ENCODE results near the gene PTPRM. TPM values are rescaled to one million over a fixed set of nuclear protein-coding genes. Genes with fewer than 3 reads are reported as not detected.
"Not testable (repeated sequence)": the region's sequence is repeated elsewhere in the genome, so short reads cannot be mapped to it uniquely, and the experiment has no call there.

PTPRM gene
- total and polyA plus RNA-seq, 12 donors, result 31.7 to 116 (median 61.2) TPM

DNA sequence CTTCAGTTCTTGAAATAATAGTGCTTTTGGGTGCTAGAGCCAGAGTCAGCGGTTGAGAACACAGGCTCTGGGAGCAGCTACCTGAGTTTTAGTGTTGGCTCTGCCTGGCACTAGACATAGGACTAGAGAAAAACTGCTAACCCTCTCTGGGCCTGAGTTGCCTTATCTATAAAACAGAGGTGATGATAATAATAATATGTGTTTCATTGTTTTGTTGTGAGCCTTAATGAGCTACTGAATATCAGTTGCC is 391.7 kb downstream of the PTPRM start:
- DNase-seq, result no peak
- WGBS, 4 donors, result 38 to 88% (median 75%) methylated on average over 1 of the region's 1 CpG
- Histone ChIP-seq H3K4me3 (peak overlapping the region in 1 of 4 donors; percentile 23), H3K27ac (peak overlapping the region; percentile 1 to 75 (median 72)), H3K4me1 (replicated peaks in 1 of 2) (peaks cover 5 to 33% of the 10 kb centered on the region in 2 donors), H3K36me3 (replicated peaks in 1 of 2) (no peaks in the 10 kb centered on the region), H3K27me3 (no peaks in the 10 kb centered on the region), H3K9me3 (replicated peaks in 1 of 3) (no peaks in the 10 kb centered on the region)
- intact Hi-C loops (cut with DNase I), result no loop called here
- no peak for TF ChIP-seq POLR2A (IDR thresholded peaks at IDR 0.05)
- TF ChIP-seq, protein P1, sequence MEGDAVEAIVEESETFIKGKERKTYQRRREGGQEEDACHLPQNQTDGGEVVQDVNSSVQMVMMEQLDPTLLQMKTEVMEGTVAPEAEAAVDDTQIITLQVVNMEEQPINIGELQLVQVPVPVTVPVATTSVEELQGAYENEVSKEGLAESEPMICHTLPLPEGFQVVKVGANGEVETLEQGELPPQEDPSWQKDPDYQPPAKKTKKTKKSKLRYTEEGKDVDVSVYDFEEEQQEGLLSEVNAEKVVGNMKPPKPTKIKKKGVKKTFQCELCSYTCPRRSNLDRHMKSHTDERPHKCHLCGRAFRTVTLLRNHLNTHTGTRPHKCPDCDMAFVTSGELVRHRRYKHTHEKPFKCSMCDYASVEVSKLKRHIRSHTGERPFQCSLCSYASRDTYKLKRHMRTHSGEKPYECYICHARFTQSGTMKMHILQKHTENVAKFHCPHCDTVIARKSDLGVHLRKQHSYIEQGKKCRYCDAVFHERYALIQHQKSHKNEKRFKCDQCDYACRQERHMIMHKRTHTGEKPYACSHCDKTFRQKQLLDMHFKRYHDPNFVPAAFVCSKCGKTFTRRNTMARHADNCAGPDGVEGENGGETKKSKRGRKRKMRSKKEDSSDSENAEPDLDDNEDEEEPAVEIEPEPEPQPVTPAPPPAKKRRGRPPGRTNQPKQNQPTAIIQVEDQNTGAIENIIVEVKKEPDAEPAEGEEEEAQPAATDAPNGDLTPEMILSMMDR (IDR thresholded peaks at IDR 0.05), result no peak

DNA sequence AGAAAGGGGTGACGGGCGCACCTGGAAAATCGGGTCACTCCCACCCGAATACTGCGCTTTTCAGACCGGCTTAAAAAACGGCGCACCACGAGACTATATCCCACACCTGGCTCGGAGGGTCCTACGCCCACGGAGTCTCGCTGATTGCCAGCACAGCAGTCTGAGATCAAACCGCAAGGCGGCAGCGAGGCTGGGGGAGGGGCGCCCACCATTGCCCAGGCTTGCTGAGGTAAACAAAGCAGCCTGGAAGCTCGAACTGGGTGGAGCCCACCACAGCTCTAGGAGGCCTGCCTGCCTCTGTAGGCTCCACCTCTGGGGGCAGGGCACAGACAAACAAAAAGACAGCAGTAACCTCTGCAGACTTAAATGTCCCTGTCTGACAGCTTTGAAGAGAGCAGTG is 399.6 kb downstream of the PTPRM start:
- intact Hi-C loops (cut with DNase I), result not testable (repeated sequence)

DNA sequence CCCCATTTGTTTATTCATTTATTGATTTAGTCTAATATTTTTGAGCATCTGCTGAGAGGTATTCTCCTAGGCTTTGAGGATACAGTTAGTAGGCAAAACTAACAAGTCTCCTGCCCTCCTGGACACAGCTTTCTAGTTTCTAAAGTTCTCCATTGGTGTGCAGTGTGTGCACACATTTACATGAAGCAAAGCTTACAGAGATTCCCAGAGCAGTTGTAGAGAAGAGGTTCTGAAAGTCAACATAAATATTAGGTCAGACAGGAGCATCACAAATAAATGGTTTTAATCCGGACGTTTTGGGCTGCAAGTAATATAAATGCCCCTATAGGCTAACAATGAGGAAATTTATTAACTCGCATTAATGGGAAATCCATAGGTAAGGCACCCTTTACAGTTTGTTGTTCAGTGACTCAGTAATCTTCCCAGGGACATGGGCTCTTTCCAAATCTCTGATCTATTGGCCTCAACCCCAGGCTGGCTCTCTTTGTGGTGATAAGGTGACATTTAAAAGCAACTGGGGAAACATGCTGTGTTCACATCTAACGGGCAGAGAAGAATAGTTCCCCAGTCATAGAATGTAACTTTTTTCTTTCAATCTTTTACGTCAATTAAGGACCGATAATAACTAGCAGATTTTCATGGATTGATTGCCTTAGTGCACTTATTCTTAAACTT is 407.2 kb downstream of the PTPRM start:
- Histone ChIP-seq H3K27ac (peak overlapping the region in 3 of 5 donors; percentile 13 to 21 (median 15)), H3K4me1 (replicated peaks in 1 of 2) (peaks cover 0 to 11% of the 10 kb centered on the region in 2 donors), H3K36me3 (replicated peaks in 1 of 2) (no peaks in the 10 kb centered on the region), H3K4me3 (peak overlapping the region in 1 of 4 donors; percentile 14), H3K27me3 (no peaks in the 10 kb centered on the region), H3K9me3 (replicated peaks in 1 of 3) (no peaks in the 10 kb centered on the region)
- DNase-seq, result peak in 5 of 7 donors; percentile 45 to 56 (median 46)
- 51 to 61% (median 56%) methylated on average over 6 of the region's 6 CpGs for WGBS, 4 donors
- intact Hi-C loops (cut with DNase I), result no loop called here
- no peak for TF ChIP-seq POLR2A (IDR thresholded peaks at IDR 0.05)
- TF ChIP-seq, protein P1 (IDR thresholded peaks at IDR 0.05), result no peak

More for the DNA sequence above, 399.6 kb downstream of the PTPRM start:
- 73% methylated on average over 3 of the region's 18 CpGs; no CpG with 5 or more reads in 3 of the 4 donors for WGBS, 4 donors
- not testable (repeated sequence) for H3K9me3 ChIP-seq (replicated peaks in 1 of 3); H3K4me1 ChIP-seq (replicated peaks in 1 of 2); H3K4me3 ChIP-seq; DNase-seq; H3K27me3 ChIP-seq; H3K27ac ChIP-seq; H3K36me3 ChIP-seq (replicated peaks in 1 of 2)

DNA sequence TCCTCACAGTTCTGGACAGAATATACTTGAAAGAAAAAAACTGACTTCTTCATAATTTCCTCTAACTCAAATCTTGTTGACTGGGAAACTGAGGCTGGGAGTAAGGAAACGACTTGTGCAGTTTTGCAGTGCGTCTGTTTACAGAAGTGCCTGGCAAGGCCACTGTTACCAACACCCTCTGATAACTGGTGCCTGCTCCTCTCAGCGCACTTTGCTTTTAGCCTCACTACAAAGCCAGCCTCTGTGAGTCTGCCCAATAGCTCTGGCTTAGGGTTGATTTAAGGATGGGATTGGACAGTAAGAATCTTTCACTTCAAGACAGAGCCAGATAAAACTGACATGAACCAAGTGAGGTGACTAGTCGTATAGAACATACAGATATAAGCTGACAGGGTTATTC is 410.8 kb downstream of the PTPRM start:
- H3K4me1 ChIP-seq (replicated peaks in 1 of 2), result peaks cover 0 to 11% of the 10 kb centered on the region in 2 donors
- H3K9me3 ChIP-seq (replicated peaks in 1 of 3), result no peaks in the 10 kb centered on the region
- no peak for DNase-seq
- TF ChIP-seq, protein P1 (IDR thresholded peaks at IDR 0.05), result no peak
- no peak for TF ChIP-seq POLR2A (IDR thresholded peaks at IDR 0.05)
- no peak overlapping the region for H3K27ac ChIP-seq
- no peaks in the 10 kb centered on the region for H3K36me3 ChIP-seq (replicated peaks in 1 of 2)
- no peak overlapping the region for H3K4me3 ChIP-seq
- WGBS, 4 donors, result 58 to 85% (median 85%) methylated on average over 4 of the region's 4 CpGs
- H3K27me3 ChIP-seq, result no peaks in the 10 kb centered on the region
- intact Hi-C loops (cut with DNase I), result no loop called here

DNA sequence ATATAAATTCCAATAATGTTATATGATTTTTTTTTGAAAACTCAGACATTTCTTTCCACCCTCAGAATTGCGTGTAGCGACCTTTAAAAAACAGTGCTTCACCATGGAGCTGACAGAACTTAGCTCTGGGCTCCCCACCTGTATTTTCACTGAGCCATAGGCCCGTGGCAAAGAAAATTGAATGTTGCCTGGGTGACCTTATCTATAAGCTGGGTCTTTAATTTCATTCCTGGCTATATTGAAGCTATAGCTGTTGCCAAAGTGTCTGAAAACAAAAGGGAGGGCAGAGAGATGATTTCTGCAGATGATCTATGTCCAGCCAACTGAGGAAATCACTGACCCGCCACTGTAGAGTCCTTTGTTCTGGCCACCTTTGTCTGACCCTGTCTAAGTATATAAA is 411.7 kb downstream of the PTPRM start:
- intact Hi-C loops (cut with DNase I), result no loop called here
- 84 to 88% (median 86%) methylated on average over 4 of the region's 4 CpGs for WGBS, 4 donors
- H3K4me3 ChIP-seq, result no peak overlapping the region
- no peak for DNase-seq
- H3K27me3 ChIP-seq, result no peaks in the 10 kb centered on the region
- no peaks in the 10 kb centered on the region for H3K36me3 ChIP-seq (replicated peaks in 1 of 2)
- H3K27ac ChIP-seq, result no peak overlapping the region
- H3K4me1 ChIP-seq (replicated peaks in 1 of 2), result peaks cover 0 to 11% of the 10 kb centered on the region in 2 donors
- TF ChIP-seq, protein P1 (IDR thresholded peaks at IDR 0.05), result no peak
- TF ChIP-seq POLR2A (IDR thresholded peaks at IDR 0.05), result no peak
- H3K9me3 ChIP-seq (replicated peaks in 1 of 3), result no peaks in the 10 kb centered on the region
